ENCODE data around the gene ASXL1.

The ASXL1 gene

DNA sequence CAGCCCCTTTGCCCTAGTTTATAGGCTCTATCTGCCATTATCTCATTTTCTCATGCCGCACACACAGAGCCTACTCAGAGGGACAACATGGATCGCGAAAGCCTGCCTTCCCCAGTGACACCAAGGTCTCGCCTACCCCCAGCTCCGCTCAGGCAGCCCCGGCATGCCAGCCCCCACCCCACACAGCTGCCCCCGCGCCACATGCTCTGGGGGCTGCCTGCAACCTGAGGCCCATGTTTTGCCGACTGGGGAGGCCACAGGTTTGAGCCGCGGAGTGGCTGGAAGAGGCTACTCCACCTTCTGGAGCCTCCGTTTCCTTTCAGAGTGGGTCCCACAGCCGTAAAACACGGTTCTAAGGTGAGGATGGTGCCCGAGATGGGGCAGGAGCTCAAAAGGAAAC, 102.1 kb downstream of the ASXL1 start:
- no peak overlapping the region for H3K9ac ChIP-seq (ENCODE audit: low read length)

DNA sequence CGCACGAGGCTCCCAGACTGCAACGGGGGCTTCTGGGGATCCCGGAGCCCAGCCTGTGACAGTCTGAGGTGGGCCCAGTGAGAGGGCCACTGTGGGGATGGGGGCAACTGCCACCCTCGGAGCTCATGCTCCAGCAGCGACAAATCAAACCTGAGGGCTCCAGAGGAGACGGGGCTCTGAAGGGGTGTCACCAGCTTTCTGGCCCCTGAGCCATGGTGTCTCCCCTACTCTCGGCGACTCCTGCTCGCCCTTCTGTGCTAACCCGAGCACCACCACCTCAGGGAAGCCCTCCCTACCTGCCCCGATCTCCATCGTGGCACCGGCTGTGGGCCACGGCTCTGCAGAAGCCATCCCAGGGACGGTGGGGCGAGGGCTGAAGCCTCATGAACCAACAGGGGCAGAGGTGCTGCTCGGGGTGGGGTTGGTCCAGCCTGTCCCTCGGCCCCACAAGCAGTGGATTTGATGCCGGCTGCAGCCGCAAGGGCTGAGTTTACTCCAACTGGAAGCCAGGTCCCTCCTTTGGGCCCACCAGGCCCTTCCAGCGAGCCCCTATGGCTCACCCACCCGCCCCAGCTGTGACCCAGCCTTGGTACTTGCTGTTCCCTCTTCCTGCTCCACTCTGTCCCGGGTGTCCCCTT, 102.7 kb downstream of the ASXL1 start:
- Histone ChIP-seq H3K4me3 (ENCODE audit: low read depth, low read length) (no peak overlapping the region), H3K9ac (ENCODE audit: low read length) (no peak overlapping the region), H3K4me2 (ENCODE audit: low read length) (no peak overlapping the region), H3K9me3 (ENCODE audit: insufficient read depth, low read depth, low read length) (no peaks in the 10 kb centered on the region), H4K91ac (ENCODE audit: low read depth, low read length) (no peak overlapping the region), H2BK5ac (ENCODE audit: low read depth, low read length, poor library complexity) (no peak overlapping the region), H4K8ac (ENCODE audit: low read depth, low read length) (no peak overlapping the region), H3K79me2 (ENCODE audit: control insufficient read depth, insufficient read depth, low read length, poor library complexity) (peaks cover 2% of the 10 kb centered on the region), H3K27me3 (ENCODE audit: insufficient read depth, low read length) (no peaks in the 10 kb centered on the region), H3K27ac (ENCODE audit: low read depth, low read length) (no peak overlapping the region), H4K12ac (ENCODE audit: low read depth, low read length) (no peak overlapping the region), H3K36me3 (ENCODE audit: control insufficient read depth in 1 of 2, insufficient read depth in 2 of 2, low read length in 2 of 2) (peaks cover 61% of the 10 kb centered on the region in 2 experiments), H3K23ac (ENCODE audit: low read length) (no peak overlapping the region), H2BK12ac (ENCODE audit: low read length) (no peak overlapping the region), H3K4me1 (ENCODE audit: control insufficient read depth in 1 of 2, insufficient read depth in 2 of 2, low read length in 2 of 2) (peaks cover 13 to 30% of the 10 kb centered on the region in 2 experiments), H3K18ac (ENCODE audit: low read length) (no peak overlapping the region), H3K14ac (ENCODE audit: low read length) (no peak overlapping the region), H3K4ac (ENCODE audit: low read depth, low read length) (no peak overlapping the region), H2AFZ (ENCODE audit: insufficient read depth, low read length, poor library complexity) (no peak overlapping the region), H2BK120ac (ENCODE audit: insufficient read depth, low read length, poor library complexity) (no peak overlapping the region), H3K79me1 (ENCODE audit: low read length) (peaks cover 8% of the 10 kb centered on the region), H2AK5ac (ENCODE audit: low read length) (no peak overlapping the region)
- WGBS (ENCODE audit: extremely low coverage, insufficient coverage, insufficient read length) = no CpG with 5 or more reads among the region's 24 CpGs
- no peak for DNase-seq

More for the DNA sequence above, 102.1 kb downstream of the ASXL1 start:
- Histone ChIP-seq H2BK12ac (ENCODE audit: low read length) (no peak overlapping the region), H3K14ac (ENCODE audit: low read length) (no peak overlapping the region), H3K27ac (ENCODE audit: low read depth, low read length) (no peak overlapping the region), H3K23ac (ENCODE audit: low read length) (no peak overlapping the region), H3K4me1 (ENCODE audit: control insufficient read depth in 1 of 2, insufficient read depth in 2 of 2, low read length in 2 of 2) (peaks cover 13 to 25% of the 10 kb centered on the region in 2 experiments), H3K4me3 (ENCODE audit: low read depth, low read length) (no peak overlapping the region), H4K8ac (ENCODE audit: low read depth, low read length) (no peak overlapping the region), H2BK120ac (ENCODE audit: insufficient read depth, low read length, poor library complexity) (no peak overlapping the region), H3K4me2 (ENCODE audit: low read length) (no peak overlapping the region), H3K79me2 (ENCODE audit: control insufficient read depth, insufficient read depth, low read length, poor library complexity) (peaks cover 2% of the 10 kb centered on the region), H3K36me3 (ENCODE audit: control insufficient read depth in 1 of 2, insufficient read depth in 2 of 2, low read length in 2 of 2) (peaks cover 61 to 62% of the 10 kb centered on the region in 2 experiments), H3K9me3 (ENCODE audit: insufficient read depth, low read depth, low read length) (no peaks in the 10 kb centered on the region), H2AK5ac (ENCODE audit: low read length) (no peak overlapping the region), H3K18ac (ENCODE audit: low read length) (no peak overlapping the region), H2BK5ac (ENCODE audit: low read depth, low read length, poor library complexity) (no peak overlapping the region), H4K12ac (ENCODE audit: low read depth, low read length) (no peak overlapping the region), H4K91ac (ENCODE audit: low read depth, low read length) (no peak overlapping the region), H3K4ac (ENCODE audit: low read depth, low read length) (no peak overlapping the region), H3K79me1 (ENCODE audit: low read length) (peaks cover 8% of the 10 kb centered on the region), H3K27me3 (ENCODE audit: insufficient read depth, low read length) (no peaks in the 10 kb centered on the region), H2AFZ (ENCODE audit: insufficient read depth, low read length, poor library complexity) (no peak overlapping the region)
- no CpG with 5 or more reads among the region's 15 CpGs for WGBS (ENCODE audit: extremely low coverage, insufficient coverage, insufficient read length)
- DNase-seq = no peak

DNA sequence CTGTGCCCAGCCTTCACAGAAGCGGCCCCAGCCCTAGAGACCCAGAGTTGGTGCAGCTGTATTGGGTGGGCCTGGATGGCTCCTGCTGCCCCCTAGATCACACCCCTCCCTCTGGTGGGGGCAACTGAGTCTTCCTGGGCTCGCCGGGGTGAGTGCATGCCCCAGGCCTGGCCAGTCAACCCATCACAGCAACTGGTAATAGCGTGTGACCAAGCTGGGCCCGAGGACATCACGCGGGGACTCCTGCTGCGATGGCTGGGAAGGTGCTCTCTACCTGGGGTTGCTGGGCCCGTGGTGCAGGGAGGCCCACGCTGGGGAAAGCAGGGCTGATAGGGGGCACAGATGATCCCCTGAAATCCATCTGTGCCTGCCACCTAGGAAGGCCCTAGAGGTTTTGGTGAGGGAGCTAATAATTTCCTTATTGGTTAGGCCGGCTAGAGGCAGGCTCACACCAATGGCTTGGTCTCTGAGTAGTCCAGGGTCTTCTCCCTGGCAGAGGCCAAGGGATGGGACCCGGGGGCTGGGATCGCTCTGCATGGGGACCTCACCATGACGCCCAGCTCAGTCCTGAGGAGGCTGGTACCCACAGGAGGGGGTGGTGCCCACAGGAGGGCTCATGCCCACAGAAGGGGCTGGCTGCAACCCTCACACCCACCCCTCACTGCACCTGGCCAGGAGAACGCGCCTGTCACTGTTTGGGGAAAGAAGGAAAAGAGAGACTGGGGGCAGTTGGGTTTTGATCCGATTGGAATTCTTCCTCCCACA, 103.9 kb downstream of the ASXL1 start:
- Histone ChIP-seq H3K18ac (ENCODE audit: low read length) (peak overlapping the region; percentile 69), H2BK5ac (ENCODE audit: low read depth, low read length, poor library complexity) (no peak overlapping the region), H3K79me2 (ENCODE audit: control insufficient read depth, insufficient read depth, low read length, poor library complexity) (no peaks in the 10 kb centered on the region), H4K8ac (ENCODE audit: low read depth, low read length) (no peak overlapping the region), H4K12ac (ENCODE audit: low read depth, low read length) (no peak overlapping the region), H2AFZ (ENCODE audit: insufficient read depth, low read length, poor library complexity) (no peak overlapping the region), H3K27me3 (ENCODE audit: insufficient read depth, low read length) (no peaks in the 10 kb centered on the region), H4K91ac (ENCODE audit: low read depth, low read length) (no peak overlapping the region), H3K23ac (ENCODE audit: low read length) (no peak overlapping the region), H3K4me3 (ENCODE audit: low read depth, low read length) (no peak overlapping the region), H3K4ac (ENCODE audit: low read depth, low read length) (no peak overlapping the region), H3K79me1 (ENCODE audit: low read length) (peaks cover 2% of the 10 kb centered on the region), H2BK120ac (ENCODE audit: insufficient read depth, low read length, poor library complexity) (no peak overlapping the region), H2AK5ac (ENCODE audit: low read length) (no peak overlapping the region), H3K4me1 (ENCODE audit: control insufficient read depth in 1 of 2, insufficient read depth in 2 of 2, low read length in 2 of 2) (peaks cover 9 to 23% of the 10 kb centered on the region in 2 experiments), H3K14ac (ENCODE audit: low read length) (no peak overlapping the region), H3K9me3 (ENCODE audit: insufficient read depth, low read depth, low read length) (no peaks in the 10 kb centered on the region), H3K4me2 (ENCODE audit: low read length) (no peak overlapping the region), H3K36me3 (ENCODE audit: control insufficient read depth in 1 of 2, insufficient read depth in 2 of 2, low read length in 2 of 2) (peaks cover 63% of the 10 kb centered on the region in 2 experiments), H3K9ac (ENCODE audit: low read length) (no peak overlapping the region), H2BK12ac (ENCODE audit: low read length) (no peak overlapping the region), H3K27ac (ENCODE audit: low read depth, low read length) (no peak overlapping the region)
- no peak for DNase-seq
- no CpG with 5 or more reads among the region's 17 CpGs for WGBS (ENCODE audit: extremely low coverage, insufficient coverage, insufficient read length)

DNA sequence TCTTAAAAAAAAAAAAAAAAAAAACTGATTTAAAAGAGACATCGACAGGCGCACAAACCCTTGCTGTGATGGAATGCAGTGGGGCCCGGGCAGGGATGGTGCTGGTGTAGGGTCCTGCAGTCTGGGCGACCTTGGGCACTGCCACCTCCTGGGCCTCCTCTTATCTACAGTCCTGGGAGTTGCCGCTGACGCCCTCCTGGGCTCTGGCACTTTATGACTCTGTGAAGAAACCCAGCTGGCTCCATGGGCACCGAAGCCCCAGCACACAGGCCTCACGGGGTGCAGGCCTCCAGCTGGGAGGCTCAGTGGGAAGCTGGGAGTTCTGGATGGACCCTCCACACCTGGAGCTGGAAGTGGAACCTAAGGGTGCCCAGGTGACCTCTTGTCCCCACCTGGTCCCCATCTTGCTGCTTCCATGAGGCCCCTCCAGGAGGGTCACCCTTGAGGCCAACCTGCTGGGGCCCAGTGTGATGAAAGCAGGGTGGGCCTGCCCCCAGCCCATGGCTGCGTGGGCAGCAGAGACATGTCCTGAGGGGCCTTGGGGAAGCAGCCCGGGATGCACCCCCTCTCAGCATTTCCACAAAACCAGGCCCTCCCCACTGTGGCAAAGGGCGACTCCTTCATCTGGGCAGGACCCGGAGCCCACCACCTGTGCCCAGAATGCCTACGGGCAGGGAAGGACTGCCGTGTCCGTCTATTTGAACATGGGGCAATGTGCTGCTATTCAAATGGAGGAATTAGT, 104.9 kb downstream of the ASXL1 start:
- Histone ChIP-seq H3K27me3 (ENCODE audit: insufficient read depth, low read length) (no peaks in the 10 kb centered on the region), H3K9ac (ENCODE audit: low read length) (no peak overlapping the region), H3K4me3 (ENCODE audit: low read depth, low read length) (no peak overlapping the region), H3K14ac (ENCODE audit: low read length) (no peak overlapping the region), H2BK5ac (ENCODE audit: low read depth, low read length, poor library complexity) (no peak overlapping the region), H2BK120ac (ENCODE audit: insufficient read depth, low read length, poor library complexity) (no peak overlapping the region), H3K9me3 (ENCODE audit: insufficient read depth, low read depth, low read length) (no peaks in the 10 kb centered on the region), H2BK12ac (ENCODE audit: low read length) (no peak overlapping the region), H2AK5ac (ENCODE audit: low read length) (no peak overlapping the region), H3K79me2 (ENCODE audit: control insufficient read depth, insufficient read depth, low read length, poor library complexity) (no peaks in the 10 kb centered on the region), H3K4me2 (ENCODE audit: low read length) (no peak overlapping the region), H3K18ac (ENCODE audit: low read length) (no peak overlapping the region), H3K36me3 (ENCODE audit: control insufficient read depth in 1 of 2, insufficient read depth in 2 of 2, low read length in 2 of 2) (peaks cover 72 to 73% of the 10 kb centered on the region in 2 experiments), H3K4ac (ENCODE audit: low read depth, low read length) (no peak overlapping the region), H4K8ac (ENCODE audit: low read depth, low read length) (no peak overlapping the region), H2AFZ (ENCODE audit: insufficient read depth, low read length, poor library complexity) (no peak overlapping the region), H3K27ac (ENCODE audit: low read depth, low read length) (no peak overlapping the region), H3K4me1 (ENCODE audit: control insufficient read depth in 1 of 2, insufficient read depth in 2 of 2, low read length in 2 of 2) (peaks cover 5 to 17% of the 10 kb centered on the region in 2 experiments), H4K12ac (ENCODE audit: low read depth, low read length) (no peak overlapping the region), H4K91ac (ENCODE audit: low read depth, low read length) (no peak overlapping the region), H3K79me1 (ENCODE audit: low read length) (no peaks in the 10 kb centered on the region), H3K23ac (ENCODE audit: low read length) (no peak overlapping the region)
- DNase-seq = no peak
- no CpG with 5 or more reads among the region's 15 CpGs for WGBS (ENCODE audit: extremely low coverage, insufficient coverage, insufficient read length)

Data from trophoblast cell (in vitro differentiated cells and primary cell).